Activated CD4-positive, alpha-beta T cell treated with anti-CD3 and anti-CD28 coated beads for 48 hours (primary cell): ENCODE results near the gene CUX1.
"Not testable (repeated sequence)": the region's sequence is repeated elsewhere in the genome, so short reads cannot be mapped to it uniquely, and the experiment has no call there.

Experiments
- DNase-seq: peaks from one replicate; pipeline ENCODE4 v3.0.0-alpha.2; 2020

Gene CUX1

DNA sequence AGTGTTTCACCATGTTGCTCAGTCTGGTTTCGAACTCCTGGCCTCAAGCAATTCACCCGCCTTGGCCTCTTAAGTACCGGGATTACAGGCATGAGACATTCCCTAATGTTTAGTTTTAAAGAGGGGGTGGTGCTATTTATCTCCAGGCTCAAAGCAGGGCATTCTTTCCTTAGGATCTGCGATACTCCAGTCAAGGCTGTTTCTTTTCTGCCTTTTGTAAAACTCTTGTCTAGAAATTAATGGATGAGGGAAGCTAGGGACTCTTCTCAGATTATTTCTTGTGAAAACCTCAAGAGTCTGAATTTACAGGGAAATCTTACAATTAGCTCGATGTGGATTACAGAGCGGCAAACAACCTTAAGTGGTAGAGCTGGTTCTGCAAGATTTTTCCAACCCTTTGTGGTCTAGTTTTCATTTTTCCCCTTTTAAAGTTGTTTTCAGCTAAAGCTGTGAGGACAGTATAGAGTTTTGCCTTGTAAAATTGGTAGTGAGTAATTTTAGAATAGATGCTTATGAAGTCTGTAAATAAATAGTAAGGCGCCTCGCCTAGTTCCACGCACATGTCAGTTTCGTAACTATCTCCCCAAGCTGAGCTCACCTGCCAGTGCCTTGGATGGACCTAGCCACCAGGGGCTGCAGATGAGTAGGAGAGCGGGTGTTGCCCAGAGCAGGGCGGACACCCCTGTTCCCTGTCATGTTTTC lies 53.1 kb downstream of the CUX1 start:
- no peak for DNase-seq

DNA sequence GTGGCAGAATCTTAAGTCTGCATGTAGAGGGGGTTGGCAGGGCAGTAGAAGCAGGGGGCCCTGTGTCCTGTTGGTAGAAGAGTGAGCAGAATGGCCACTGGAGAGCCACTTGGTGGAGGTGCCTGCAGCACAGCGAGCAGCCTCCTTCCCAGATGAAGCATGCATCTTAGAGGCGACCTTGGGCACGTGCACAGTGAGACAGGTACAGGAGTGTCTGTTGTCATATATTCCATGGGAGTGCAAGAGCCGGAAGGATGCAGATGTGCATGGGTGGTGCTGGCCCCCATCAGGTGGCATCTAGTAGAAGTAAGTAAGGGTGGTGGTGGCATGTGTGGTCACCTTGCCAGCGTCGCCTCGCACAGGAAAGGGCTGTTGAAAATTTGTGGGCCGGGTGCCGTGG lies 53.9 kb downstream of the CUX1 start:
- no peak for DNase-seq

DNA sequence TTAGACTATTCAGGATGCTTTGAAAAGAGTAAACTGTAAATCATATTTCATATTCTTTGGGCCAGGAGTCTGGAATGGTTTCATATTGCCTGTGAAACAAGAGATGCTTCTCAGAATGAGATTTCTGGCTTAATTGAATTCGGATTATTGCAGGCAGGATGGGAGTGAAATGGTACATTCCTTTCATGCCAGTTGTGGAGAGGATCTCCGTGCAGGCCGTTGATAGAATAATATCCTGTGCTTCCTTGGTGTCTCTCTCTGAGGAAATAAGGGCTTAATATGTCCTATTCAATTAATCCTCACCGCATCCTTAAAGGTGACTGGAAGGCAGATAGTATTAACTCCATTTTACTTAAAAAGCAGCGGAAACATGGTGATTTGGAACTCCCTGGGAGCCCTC lies 56.6 kb downstream of the CUX1 start:
- DNase-seq, result no peak

DNA sequence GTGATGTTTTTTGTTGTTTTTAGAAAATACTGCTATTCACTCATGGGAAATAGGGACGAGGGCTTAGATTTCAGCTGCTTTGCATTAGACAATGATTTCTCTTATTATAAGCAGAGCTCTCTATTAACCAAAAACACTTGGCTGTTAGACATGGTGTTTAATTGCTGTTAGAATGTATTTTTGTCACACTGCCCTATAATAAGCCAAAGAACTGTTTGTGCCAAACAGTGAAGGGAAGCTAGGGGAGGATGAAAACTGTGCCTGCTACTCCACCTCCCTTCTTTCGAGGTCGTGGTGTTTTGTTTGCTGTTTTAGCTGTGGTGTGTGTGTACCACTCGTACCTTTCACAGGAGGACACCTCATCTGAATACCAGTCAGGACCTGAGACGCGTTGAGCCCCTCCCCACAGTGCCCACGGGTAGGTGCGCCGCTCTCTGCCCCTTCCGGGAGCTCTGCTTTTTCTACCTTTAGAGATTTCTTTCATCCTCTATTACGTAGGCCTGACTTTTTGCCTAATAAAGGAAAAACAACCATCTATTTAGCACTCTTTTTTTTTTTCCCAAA lies 57.9 kb downstream of the CUX1 start:
- no peak for DNase-seq

DNA sequence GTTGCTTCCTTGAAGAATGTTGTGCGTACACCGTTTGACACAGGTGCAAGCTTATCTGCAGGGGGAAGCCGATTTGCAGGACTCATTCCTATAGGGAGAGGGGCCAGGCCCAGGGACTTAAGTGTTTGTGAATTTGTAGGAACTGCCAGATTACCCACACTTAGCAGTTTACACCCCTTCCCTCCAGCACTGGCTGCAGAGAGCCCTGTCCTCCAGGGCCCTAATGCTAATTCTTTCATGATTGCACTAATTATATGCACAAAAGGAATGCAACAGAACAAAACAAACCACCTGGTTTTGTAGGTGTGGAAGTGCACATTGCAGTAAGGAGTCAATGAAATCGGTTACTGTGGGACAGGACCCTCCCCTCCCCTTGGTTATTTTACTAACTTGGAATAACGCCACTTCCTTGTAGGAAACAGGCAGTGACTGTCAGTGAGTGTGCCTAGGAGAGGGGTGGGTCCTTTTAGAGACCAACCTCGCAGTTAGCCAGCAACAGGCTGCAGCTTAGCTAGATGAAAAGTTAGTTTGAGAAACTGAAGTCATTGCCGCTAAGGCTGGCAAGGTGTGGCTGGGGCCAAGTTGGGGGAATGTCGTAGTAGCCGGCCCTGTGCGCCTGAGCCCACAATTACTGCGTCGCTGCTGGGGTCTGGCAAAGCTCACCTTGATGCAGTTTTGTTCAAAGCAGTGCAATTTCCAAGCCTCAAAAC lies 60.6 kb downstream of the CUX1 start:
- DNase-seq, result no peak

DNA sequence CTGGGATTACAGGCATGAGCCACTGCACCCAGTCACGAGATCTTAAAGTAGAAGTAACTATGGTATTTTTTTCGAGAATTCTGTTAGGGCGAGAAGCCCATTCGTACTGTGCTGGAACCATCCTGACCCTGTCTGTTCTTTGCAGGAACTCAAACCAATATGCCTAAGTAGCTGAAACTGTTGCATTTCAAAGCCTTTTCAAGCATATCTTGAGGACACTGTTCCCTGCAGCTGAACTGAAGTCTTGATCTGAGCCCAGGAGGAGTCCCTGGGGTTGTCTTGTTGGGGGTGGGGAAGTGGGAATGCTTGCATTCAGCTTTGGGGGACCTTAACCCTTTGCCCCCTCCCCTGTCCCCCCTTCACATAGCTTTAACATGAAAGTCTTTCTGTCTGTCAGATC lies 61.5 kb downstream of the CUX1 start:
- no peak for DNase-seq

DNA sequence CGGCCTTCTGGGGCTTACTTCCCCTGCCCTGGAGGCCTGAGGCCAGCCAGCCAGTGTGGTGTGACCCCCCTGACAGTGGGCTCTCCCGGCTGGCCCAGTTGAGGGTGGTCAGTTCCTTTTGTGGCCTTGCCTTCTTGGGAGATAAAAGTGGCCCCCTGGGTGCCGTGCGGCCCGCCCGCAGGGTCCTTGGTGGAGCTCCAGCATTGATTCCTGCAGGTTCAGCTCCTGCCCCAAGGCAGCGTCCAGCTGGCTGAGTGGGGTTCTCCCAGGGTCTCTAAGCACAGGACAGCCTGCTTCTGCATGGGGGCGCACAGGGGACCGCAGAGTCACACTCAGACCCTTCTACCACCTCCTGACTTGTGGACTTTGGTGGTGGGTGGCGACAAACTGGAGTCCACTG lies 62.1 kb downstream of the CUX1 start:
- DNase-seq, result no peak

DNA sequence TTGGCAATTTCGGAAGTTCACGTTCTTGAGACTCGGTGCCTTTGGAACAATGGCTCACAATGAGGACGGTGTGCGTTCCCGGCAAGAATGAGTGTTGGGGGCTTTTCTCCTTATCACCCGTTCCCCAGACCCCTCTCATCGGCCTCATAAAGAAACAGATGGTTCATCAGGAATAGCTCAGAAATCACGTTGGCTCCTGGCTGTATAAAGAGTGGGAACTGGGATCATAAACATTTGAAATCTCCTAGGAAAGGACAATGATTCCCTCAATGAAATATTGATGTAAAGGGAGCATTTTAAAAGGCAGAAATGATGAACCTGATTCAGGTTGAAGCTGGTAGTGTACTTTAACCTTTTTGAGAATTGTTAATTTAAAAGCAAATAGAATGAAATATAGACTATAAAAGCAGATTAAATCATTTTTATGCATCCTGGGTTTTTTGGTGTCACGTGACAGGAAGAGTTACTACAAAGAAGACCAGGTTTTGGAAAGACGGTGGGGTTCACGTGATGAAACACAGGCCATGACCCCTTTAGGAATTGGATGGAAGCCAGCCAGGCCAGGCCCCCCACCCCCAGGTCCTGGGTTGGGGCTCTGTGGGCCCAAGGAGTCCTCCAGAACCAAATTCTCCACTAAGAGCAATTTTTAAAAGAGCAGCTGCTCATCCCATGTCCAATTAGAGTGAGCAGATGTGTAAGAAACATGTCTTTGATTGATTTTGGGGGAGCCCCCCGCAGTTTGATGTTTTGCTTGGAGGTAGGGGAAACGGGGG lies 63.0 kb downstream of the CUX1 start:
- no peak for DNase-seq

DNA sequence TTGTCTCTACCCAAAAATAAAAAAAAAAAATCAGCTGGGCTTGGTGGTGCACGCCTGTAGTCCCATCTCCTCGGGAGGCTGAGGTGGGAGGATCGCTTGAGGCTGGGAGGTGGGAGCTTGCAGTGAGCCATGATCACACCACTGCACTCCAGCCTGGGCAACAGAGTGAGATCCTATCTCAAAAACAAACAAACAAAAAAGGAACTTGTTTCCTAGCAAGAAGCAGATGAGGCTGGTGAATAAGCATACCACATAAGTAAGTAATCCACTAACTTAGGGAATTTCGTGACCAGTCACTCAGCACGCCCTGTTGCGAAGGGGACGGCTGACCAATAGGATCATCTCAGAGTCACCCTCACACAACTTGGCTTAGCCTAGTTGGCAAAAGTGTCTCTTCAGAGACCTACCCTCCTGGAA lies 64.6 kb downstream of the CUX1 start:
- DNase-seq, result no peak

DNA sequence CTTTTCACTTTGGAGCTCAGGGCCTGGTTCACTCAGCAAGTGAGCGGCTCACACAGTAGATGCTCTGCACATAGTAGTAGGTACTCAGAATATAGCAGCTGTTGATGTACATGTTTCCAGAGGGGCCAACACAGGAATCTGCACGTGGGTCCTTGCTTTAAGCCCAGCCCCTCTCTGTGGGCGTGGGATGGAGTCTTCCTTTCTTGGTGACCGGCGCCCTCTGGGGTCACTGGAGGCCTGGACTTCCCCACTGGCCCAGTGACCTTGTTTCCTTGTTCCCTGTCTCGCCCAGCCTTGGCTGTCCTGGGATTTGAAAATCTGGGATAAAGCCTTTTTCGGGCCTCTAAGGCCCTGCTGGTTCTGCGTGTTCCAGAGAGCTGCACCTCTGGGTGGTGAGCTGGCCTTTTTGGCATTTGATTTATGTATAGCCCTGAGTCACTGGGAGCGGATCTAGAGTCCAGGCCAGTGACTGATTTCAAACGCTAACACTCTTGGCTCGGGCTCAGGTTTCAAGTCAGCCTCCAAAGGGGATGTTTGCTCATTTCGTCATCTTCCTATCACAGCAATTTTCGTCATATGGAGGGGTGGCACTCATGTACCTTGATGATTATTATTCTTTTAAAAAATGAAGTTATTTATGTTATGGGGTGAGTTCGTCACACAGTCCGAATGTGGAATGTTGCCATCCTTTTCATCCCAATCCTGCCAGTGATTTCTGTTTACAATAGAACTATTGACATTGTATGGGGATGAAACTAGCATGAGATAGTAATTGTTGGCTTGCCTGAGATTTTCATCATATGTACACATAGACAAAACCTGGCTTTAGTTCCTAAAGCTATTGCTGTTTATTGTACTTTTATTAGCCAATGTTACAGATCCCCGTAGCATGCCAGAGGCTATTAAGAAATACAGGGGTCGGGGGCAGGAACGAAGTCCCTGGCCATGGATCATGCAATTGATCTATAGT lies 65.5 kb downstream of the CUX1 start:
- no peak for DNase-seq

DNA sequence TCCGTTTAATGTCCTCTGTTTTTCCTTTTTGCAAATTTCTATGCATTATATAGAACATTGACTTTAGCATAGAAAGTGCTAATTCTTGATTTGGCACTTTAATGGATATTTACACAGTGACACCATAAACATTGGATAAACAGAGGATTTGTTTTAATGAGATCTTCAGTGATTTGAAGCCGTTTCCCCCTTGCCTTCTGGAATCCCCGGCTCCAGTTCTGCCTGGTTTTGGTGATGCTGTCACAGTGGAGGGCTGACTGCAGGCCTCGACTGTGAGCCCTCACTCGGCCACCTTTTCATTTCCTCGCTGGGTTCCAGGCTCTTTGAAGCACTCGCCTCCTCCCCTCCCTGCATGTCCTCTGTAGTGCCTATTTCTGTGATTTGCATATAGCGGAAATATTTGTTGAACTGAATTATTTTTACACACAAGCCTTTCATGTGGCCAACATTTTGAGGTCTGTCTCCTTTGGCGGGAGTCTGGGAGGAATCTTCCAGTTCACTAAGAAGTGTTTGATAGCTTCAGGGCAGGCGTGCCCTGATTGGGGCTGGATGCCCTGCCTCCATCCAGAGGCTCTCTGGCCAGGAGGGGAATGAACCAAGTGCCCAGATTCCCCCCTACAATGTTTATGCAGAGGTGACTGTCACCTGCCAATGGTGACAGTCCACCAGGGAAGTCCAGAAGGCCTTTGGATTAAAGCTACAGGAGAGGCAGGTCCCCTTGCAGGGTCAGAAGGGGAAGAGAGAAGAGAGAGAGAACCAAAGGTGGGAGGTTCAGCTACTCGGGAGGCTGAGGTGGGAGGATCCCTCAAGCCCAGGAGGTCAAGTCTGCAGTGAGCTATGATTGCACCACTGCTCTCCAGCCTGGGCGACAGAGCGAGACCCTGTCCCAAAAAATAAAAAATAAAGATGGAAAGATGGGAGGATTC lies 67.5 kb downstream of the CUX1 start:
- peak; percentile 12 for DNase-seq

DNA sequence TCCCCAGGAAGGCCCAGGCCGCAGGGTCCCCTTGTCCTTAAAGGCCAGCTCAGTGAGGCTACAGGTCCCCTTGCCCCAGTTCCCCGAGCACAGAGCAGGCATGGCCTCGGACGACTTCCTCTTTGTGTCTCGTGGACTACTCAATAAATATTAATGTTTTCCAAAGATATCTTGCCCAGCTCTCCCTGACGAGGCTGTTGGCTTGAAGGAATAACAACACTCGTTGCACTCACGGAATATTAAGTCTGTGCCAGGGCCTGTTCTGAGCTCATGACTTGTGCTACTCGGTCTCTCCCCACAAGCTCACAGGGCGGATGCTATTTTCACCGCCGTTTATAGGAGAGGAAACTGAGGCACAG lies 68.2 kb downstream of the CUX1 start:
- DNase-seq, result no peak

DNA sequence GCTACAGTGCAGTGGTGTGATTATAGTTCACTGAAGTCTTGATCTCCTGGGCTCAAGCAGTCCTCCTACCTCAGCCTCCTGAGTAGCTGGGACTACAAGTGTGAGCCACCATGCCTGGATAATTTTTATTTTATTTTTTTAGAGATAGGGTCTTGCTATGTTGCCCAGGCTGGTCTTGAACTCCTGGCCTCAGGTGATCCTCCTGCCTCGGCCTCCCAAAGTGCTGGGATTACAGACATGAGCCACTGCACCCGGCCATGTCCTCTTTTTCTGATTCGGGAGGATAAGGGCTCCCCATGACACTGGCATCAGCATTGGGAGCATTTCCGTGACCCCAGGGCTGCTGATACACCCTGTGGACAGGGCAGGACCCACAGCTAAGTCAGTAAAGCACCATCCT lies 69.9 kb downstream of the CUX1 start:
- not testable (repeated sequence) for DNase-seq

DNA sequence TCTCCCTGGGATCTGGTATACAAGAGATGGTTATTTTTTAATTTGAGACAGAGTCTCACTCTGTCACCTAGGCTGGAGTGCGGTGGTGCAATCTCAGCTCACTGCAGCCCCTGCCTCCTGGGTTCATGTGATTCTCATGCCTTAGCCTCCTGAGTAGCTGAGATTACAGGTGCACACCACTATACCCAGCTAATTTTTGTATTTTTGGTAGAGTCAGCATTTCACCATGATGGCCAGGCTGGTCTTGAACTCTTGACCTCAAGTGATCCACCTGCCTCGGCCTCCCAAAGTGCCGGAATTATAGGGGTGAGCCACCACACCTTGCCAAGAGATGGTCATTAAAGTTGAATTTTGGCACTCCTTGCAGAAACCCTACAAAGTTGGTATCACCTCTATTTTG lies 71.1 kb downstream of the CUX1 start:
- DNase-seq, result not testable (repeated sequence)

DNA sequence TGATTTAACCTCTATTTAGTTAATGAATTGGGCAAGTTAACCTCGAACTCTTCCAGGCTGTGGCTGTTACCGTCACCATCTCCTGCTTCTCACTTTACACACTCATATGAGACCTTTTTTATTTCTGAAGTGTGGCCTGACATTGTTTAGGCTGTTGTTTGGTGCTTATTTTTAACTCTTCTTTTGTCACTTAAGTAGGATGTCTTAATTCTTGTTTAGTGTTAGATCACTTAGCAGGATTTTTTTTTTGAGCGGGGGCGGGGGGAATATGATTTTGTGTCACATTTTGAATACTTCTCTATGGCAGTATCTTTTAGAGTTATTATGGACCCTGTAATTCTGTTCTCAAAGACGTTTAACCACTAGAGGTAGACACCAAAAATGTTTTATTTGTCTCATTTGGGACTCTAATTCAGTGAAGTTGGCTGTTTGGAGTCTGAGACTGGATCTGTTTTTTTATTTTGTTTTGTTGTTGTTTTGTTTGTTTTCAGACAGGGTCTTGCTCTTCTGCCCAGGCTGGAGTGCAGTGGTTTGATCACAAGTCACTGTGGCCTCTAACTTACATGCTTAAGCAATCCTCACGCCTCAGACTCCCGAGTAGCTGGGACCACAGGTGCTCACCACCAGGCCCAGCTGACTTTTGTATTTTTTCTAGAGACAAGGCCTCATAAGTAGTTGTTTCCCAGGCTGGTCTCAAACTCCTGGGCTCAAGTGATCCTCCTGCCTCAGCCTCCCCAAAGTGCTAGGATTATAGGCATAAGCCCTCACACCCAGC lies 73.5 kb downstream of the CUX1 start:
- no peak for DNase-seq

DNA sequence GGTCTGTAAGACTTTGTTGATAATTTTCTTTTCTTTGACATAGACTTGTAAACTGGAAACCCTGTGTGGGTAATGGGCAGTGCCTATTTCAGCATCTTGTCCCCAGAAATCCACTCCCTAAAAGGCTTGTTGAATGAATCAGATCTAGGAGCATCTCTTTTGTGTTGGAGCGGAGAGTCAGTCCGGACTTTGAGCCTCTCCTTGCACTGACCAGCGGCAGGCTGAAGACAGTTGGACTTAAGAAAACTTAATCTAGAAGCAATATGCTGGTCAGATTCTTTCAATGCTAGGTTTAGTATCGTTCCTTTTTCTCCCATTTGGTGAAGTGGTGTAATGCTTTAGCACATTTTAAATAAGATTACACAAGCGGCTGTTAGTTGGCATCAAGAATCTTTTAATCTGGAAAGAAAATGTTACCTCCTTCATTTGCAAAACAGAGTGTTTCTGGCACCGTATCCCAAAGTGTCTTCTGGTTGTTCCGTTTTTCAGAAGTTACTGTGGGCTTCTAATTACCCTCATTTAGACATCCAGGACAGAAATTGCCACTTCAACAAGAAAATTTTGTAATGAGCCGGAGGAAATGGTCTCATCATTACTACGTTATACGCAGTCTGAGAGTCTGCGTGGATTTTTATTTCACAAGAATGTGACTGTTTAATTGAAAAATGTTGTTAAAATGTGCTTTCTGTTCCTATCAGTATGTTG lies 74.7 kb downstream of the CUX1 start:
- DNase-seq, result no peak

DNA sequence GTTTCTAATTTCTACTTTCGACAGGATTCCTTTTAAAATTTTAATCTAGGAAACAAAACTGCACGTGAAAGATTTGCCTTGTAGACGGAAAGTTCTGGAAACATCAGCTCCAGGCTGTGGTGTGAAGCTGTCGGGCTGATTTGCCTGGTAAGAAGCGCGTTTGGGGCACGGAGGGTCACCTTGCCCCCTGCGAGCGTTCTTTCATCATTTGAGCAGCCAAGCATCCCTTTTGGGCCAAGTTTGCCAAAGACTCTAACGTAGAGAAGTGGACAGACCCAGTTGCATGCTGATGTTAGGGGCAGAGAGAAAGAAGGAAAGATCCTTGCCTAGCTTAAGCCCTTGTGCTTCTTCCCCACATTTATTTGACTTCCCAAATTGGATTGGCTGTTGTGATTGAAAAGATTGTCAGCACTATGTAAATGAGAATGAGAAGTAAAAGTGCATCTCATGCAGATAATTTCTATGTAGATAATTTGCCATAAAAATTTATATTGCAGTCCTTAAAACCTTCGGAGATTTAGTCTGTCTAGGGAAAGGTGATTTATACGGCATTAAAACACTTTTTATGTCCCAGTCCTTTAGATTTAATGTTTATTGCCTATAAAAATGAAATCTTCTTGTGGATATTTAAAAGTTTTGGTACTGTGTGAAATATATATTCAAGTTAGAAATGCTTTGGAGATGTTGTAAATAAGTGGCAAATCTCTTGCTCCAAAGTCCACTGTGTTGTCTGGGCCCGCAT lies 76.1 kb downstream of the CUX1 start:
- no peak for DNase-seq

DNA sequence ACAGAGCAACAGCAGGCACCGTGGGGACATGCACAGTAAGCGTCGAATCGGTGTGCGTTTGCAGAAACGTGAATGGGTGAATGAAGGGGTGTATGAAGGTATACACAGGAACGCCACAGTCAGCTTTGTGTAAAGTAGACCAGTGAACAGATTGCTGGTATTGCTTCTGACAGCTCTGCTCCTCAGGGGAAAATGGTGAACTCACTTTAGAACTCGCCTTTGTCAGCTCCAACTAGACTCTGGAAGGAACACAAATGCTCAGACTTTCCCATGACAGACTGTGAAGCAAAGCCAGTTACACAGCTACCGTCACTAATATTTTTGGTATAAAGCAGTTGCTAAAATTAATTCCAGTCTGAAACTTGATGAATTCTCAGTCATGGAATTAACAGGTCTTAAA lies 78.9 kb downstream of the CUX1 start:
- DNase-seq, result no peak

DNA sequence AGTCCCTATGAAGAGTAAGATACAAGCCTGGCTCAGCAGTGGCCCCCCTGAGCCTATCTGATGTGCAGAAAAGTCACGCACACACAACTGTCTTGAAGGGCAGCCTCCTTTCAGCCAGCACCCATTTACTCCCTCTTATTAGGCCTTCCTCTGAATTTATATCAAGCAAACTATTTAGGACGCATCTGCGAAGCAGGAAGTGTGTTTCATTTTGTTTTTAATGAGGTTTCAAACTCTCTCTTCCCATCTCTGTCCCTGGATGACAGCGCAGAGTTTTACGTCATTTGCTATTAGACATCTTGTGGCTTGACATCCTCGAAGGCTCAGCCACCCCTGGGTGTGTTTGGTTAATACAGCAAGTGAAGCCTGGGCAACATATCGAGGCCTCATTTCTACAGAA lies 79.5 kb downstream of the CUX1 start:
- no peak for DNase-seq
